H9 (cell line): Measurements from ENCODE around the gene HSPA1L. TPM values are rescaled to one million over a fixed set of nuclear protein-coding genes. Genes with fewer than 3 reads are reported as not detected.

Experiments used
- DNase-seq: peaks from one replicate; pipeline ENCODE4 v3.0.0-alpha.2; 2017
- H2AFZ ChIP-seq: one replicate; pipeline ENCODE4 v1.6.1; 2013; ENCODE audit warnings: mild to moderate bottlenecking, low read length, control low read depth, moderate library complexity
- H2AK5ac ChIP-seq: 2 replicates; pipeline ENCODE4 v1.6.1; 2013; ENCODE audit warnings: low read length, control low read depth, mixed read lengths; ENCODE audit not compliant: insufficient read length
- H2BK120ac ChIP-seq: one replicate; pipeline ENCODE4 v1.6.1; 2013; ENCODE audit warnings: low read depth, mild to moderate bottlenecking, low read length, control low read depth, inconsistent platforms; ENCODE audit not compliant: poor library complexity, severe bottlenecking
- H2BK12ac ChIP-seq: 2 replicates; pipeline ENCODE4 v1.6.1; 2013; ENCODE audit warnings: low read length, control low read depth, mixed read lengths, low read depth; ENCODE audit not compliant: insufficient read length
- H2BK15ac ChIP-seq: 2 replicates; pipeline ENCODE4 v1.6.1; 2013; ENCODE audit warnings: low read depth, low read length, control low read depth
- H2BK20ac ChIP-seq: one replicate; pipeline ENCODE4 v1.6.1; 2013; ENCODE audit warnings: low read depth, mild to moderate bottlenecking, low read length, control low read depth, inconsistent platforms; ENCODE audit not compliant: poor library complexity, severe bottlenecking
- H2BK5ac ChIP-seq: 2 replicates; pipeline ENCODE4 v1.6.1; 2013; ENCODE audit warnings: low read length, control low read depth, mixed read lengths; ENCODE audit not compliant: insufficient read length
- H3K14ac ChIP-seq: 2 replicates; pipeline ENCODE4 v1.6.1; 2013; ENCODE audit warnings: low read length, control low read depth; ENCODE audit not compliant: insufficient read depth
- H3K18ac ChIP-seq: 2 replicates; pipeline ENCODE4 v1.6.1; 2013; ENCODE audit warnings: low read depth, mild to moderate bottlenecking, mixed read lengths, low read length, control low read depth; ENCODE audit not compliant: insufficient read length
- H3K23ac ChIP-seq: 2 replicates; pipeline ENCODE4 v1.6.1; 2013; ENCODE audit warnings: low read length, control low read depth, mixed read lengths, low read depth; ENCODE audit not compliant: insufficient read length
- H3K23me2 ChIP-seq: 2 replicates; pipeline ENCODE4 v1.6.1; 2013; ENCODE audit warnings: low read depth, mild to moderate bottlenecking, mixed read lengths, low read length, control low read depth; ENCODE audit not compliant: insufficient read length, poor library complexity, severe bottlenecking
- H3K27ac ChIP-seq: 2 replicates; pipeline ENCODE4 v1.5.1; 2013; ENCODE audit warnings: low read length, control low read depth, mixed read lengths, low read depth; ENCODE audit not compliant: insufficient read length
- H3K27me3 ChIP-seq: 2 replicates; pipeline ENCODE4 v1.6.1; 2013; ENCODE audit warnings: low read length, control low read depth, inconsistent platforms; ENCODE audit not compliant: insufficient read depth
- H3K4ac ChIP-seq: 2 replicates; pipeline ENCODE4 v1.6.1; 2013; ENCODE audit warnings: low read depth, mild to moderate bottlenecking, control low read depth, inconsistent platforms, low read length, moderate library complexity
- H3K4me1 ChIP-seq: 2 replicates; pipeline ENCODE4 v1.6.1; 2013; ENCODE audit warnings: low read length, control low read depth, inconsistent platforms; ENCODE audit not compliant: insufficient read depth
- H3K4me2 ChIP-seq: 2 replicates; pipeline ENCODE4 v1.6.1; 2013; ENCODE audit warnings: low read length, control low read depth, mixed read lengths; ENCODE audit not compliant: insufficient read length, insufficient read depth
- H3K56ac ChIP-seq: 2 replicates; pipeline ENCODE4 v1.6.1; 2013; ENCODE audit warnings: low read depth, mild to moderate bottlenecking, mixed read lengths, low read length, control low read depth; ENCODE audit not compliant: insufficient read length
- H3K79me1 ChIP-seq: 2 replicates; pipeline ENCODE4 v1.6.1; 2013; ENCODE audit warnings: low read depth, mild to moderate bottlenecking, moderate library complexity, low read length, control low read depth, inconsistent platforms; ENCODE audit not compliant: insufficient read depth, poor library complexity, severe bottlenecking
- H3K79me2 ChIP-seq: 2 replicates; pipeline ENCODE4 v1.6.1; 2013; ENCODE audit warnings: low read length, control low read depth, inconsistent platforms; ENCODE audit not compliant: insufficient read depth
- H3K9ac ChIP-seq: 2 replicates; pipeline ENCODE4 v1.6.1; 2013; ENCODE audit warnings: low read length, control low read depth, mixed read lengths; ENCODE audit not compliant: insufficient read length; ENCODE audit errors: extremely low read depth
- H3K9me3 ChIP-seq: one replicate; pipeline ENCODE4 v1.6.1; 2013; ENCODE audit warnings: low read depth, low read length, inconsistent platforms; ENCODE audit not compliant: control insufficient read depth
- H3T11ph ChIP-seq: one replicate; pipeline ENCODE4 v1.6.1; 2013; ENCODE audit warnings: mild to moderate bottlenecking, low read length, control low read depth, inconsistent platforms
- H4K20me1 ChIP-seq: one replicate; pipeline ENCODE4 v1.6.1; 2013; ENCODE audit not compliant: control insufficient read depth, insufficient read length, insufficient read depth
- H4K5ac ChIP-seq: 2 replicates; pipeline ENCODE4 v1.6.1; 2013; ENCODE audit warnings: low read depth, mild to moderate bottlenecking, mixed read lengths, low read length, control low read depth; ENCODE audit not compliant: insufficient read length
- H4K8ac ChIP-seq: replicated peaks from 2 replicates; pipeline ENCODE4 v1.6.1; 2013; ENCODE audit warnings: low read length, control low read depth, mixed read lengths, low read depth; ENCODE audit not compliant: insufficient read length
- H4K91ac ChIP-seq: 2 replicates; pipeline ENCODE4 v1.6.1; 2013; ENCODE audit warnings: low read depth, mild to moderate bottlenecking, moderate library complexity, mixed read lengths, low read length, control low read depth; ENCODE audit not compliant: insufficient read length
- H3K27ac Mint-ChIP-seq, 3 experiments: 2 replicates in 2 of 3; 3 replicates in 1 of 3; pipeline ENCODE4 v1.8.0; 2020 to 2021; ENCODE audit warnings: mixed read lengths in 3 of 3, mild to moderate bottlenecking in 1 of 3, moderate library complexity in 1 of 3
- H3K27me3 Mint-ChIP-seq: 2 replicates; pipeline ENCODE4 v1.8.0; 2021; ENCODE audit warnings: low read depth, mild to moderate bottlenecking, moderate library complexity, mixed read lengths
- H3K36me3 Mint-ChIP-seq, 3 experiments: 2 replicates in 2 of 3; 3 replicates in 1 of 3; pipeline ENCODE4 v1.8.0; 2020 to 2021; ENCODE audit warnings: low read depth in 3 of 3, mixed read lengths in 3 of 3; ENCODE audit not compliant: insufficient read depth in 1 of 3
- H3K4me1 Mint-ChIP-seq, 2 experiments: 2 replicates each; pipeline ENCODE4 v1.8.0; 2020; ENCODE audit warnings: mixed read lengths in 2 of 2
- H3K4me3 Mint-ChIP-seq, 2 experiments: 2 replicates in 1 of 2; 3 replicates in 1 of 2; pipeline ENCODE4 v1.8.0; 2020 to 2021; ENCODE audit warnings: mild to moderate bottlenecking in 2 of 2, mixed read lengths in 2 of 2, moderate library complexity in 1 of 2
- H3K9me3 Mint-ChIP-seq, 2 experiments: 2 replicates in 1 of 2; 3 replicates in 1 of 2; pipeline ENCODE4 v1.8.0; 2020; ENCODE audit warnings: mild to moderate bottlenecking in 2 of 2, mixed read lengths in 2 of 2, moderate library complexity in 1 of 2
- WGBS: extraction: QIAGEN DNeasy Blood & Tissue Kit; methylation state at CpG from one replicate; pipeline ENCODE4 v1.1.7; 2013; ENCODE audit warnings: missing lambda C conversion rate, low lambda C conversion rate, mixed read lengths; ENCODE audit not compliant: insufficient read length; ENCODE audit errors: extremely low coverage; 5-methylcytosine and 5-hydroxymethylcytosine counted together
- total RNA-seq: library from RNA; stranded (reverse); gene quantifications from 2 replicates; pipeline ENCODE4 v1.2.1, GENCODE V29; 2021
- TF ChIP-seq, protein P1 (sequence below): fragments of 200-600 bp; sonication (generic); conservative IDR thresholded peaks from 3 replicates; pipeline ENCODE4 v1.8.0; 2021; ENCODE audit warnings: antibody characterized with exemption, mild to moderate bottlenecking

The HSPA1L gene
- total RNA-seq, 1 experiment from 2014 or later: 2.5 TPM

DNA sequence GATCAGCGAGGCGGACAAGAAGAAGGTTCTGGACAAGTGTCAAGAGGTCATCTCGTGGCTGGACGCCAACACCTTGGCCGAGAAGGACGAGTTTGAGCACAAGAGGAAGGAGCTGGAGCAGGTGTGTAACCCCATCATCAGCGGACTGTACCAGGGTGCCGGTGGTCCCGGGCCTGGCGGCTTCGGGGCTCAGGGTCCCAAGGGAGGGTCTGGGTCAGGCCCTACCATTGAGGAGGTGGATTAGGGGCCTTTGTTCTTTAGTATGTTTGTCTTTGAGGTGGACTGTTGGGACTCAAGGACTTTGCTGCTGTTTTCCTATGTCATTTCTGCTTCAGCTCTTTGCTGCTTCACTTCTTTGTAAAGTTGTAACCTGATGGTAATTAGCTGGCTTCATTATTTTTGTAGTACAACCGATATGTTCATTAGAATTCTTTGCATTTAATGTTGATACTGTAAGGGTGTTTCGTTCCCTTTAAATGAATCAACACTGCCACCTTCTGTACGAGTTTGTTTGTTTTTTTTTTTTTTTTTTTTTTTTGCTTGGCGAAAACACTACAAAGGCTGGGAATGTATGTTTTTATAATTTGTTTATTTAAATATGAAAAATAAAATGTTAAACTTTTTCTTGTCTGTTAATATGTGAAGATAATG lies 14.7 kb upstream of the HSPA1L start:
- no peaks in the 10 kb centered on the region; a peak in 2 of 5 replicates for H3K9me3 Mint-ChIP-seq
- no peak overlapping the region for H2AFZ ChIP-seq

More for the DNA sequence above, 14.7 kb upstream of the HSPA1L start:
- Histone ChIP-seq H3K9me3 (no peaks in the 10 kb centered on the region), H3K27me3 (no peaks in the 10 kb centered on the region), H3K14ac (no peak overlapping the region), H2BK15ac (no peak overlapping the region), H3K4ac (no peak overlapping the region), H3K18ac (no peak overlapping the region), H3T11ph (no peak overlapping the region), H3K23me2 (peaks cover 15% of the 10 kb centered on the region), H2BK12ac (no peak overlapping the region), H3K79me2 (peaks cover 5% of the 10 kb centered on the region; the same call in 1 of the 2 replicates), H3K27ac (no peak overlapping the region), H4K5ac (no peak overlapping the region), H4K20me1 (no peaks in the 10 kb centered on the region), H4K8ac (no peak overlapping the region), H3K9ac (peak overlapping the region; percentile 52), H3K79me1 (no peaks in the 10 kb centered on the region), H2BK20ac (no peak overlapping the region), H3K4me1 (peaks cover 2% of the 10 kb centered on the region; the same call in 1 of the 2 replicates), H3K23ac (no peak overlapping the region), H2BK5ac (no peak overlapping the region), H2AK5ac (no peak overlapping the region), H3K56ac (no peak overlapping the region), H3K4me2 (peak overlapping the region; percentile 61), H4K91ac (no peak overlapping the region), H2BK120ac (no peak overlapping the region)
- Mint-ChIP-seq H3K27ac (no peak overlapping the region), H3K4me3 (peak overlapping the region; percentile 79 to 88), H3K36me3 (peaks cover under 1 to 3% (median under 1%) of the 10 kb centered on the region in 3 experiments; a peak in 5 of 7 replicates), H3K27me3 (peaks cover 4% of the 10 kb centered on the region), H3K4me1 (peaks cover 32% of the 10 kb centered on the region in 2 experiments)
- DNase-seq: no peak
- WGBS: no CpG with 5 or more reads among the region's 15 CpGs
- TF ChIP-seq, protein P1, sequence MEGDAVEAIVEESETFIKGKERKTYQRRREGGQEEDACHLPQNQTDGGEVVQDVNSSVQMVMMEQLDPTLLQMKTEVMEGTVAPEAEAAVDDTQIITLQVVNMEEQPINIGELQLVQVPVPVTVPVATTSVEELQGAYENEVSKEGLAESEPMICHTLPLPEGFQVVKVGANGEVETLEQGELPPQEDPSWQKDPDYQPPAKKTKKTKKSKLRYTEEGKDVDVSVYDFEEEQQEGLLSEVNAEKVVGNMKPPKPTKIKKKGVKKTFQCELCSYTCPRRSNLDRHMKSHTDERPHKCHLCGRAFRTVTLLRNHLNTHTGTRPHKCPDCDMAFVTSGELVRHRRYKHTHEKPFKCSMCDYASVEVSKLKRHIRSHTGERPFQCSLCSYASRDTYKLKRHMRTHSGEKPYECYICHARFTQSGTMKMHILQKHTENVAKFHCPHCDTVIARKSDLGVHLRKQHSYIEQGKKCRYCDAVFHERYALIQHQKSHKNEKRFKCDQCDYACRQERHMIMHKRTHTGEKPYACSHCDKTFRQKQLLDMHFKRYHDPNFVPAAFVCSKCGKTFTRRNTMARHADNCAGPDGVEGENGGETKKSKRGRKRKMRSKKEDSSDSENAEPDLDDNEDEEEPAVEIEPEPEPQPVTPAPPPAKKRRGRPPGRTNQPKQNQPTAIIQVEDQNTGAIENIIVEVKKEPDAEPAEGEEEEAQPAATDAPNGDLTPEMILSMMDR: peak; percentile 70; the same call in 2 of the 3 replicates
